ENCODE measurements around the gene SMIM26. TPM values are rescaled to one million over a fixed set of nuclear protein-coding genes. Genes with fewer than 3 reads are reported as not detected.

The SMIM26 gene
- total and polyA plus RNA-seq, 2 of the 8 experiments (the other 6 are each of a cell fraction or from before 2014, with no cell fraction given): 69.8 to 95.0 TPM

DNA sequence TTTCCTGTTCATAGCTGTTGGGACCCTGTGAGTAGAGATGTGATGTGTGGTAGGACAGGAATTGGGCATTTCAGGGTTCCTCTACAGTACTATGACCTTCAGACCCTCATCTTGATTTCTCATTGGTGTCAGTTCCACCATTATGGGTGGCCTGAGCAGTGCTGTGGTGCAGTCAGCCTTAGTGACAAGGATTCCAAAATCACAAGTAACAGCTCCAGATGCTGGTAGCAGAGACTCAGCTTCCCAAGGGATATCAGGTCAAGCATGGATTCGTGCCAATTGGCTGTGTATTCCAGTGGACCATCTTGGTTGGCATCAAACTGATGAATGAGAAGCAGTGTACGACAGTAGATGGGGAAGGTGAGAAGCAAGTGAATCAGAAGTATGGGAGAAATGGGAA lies 3.8 kb downstream of the SMIM26 start:
- H3K14ac ChIP-seq (ENCODE audit: insufficient read length): no peak overlapping the region
- H3K4me2 ChIP-seq (ENCODE audit: insufficient read depth in 1 of 2, low read depth in 2 of 2, low read length in 2 of 2): no peak overlapping the region
- TF ChIP-seq KDM5A (IDR thresholded peaks at IDR 0.05; ENCODE audit: low read length) (no peak), ZNF274 (IDR thresholded peaks at IDR 0.05; ENCODE audit: borderline replicate concordance, extremely low read depth, low read length) (no peak), POLR2A (IDR thresholded peaks at IDR 0.05; ENCODE audit: control extremely low read depth in 1 of 2, low read depth in 2 of 2, low read length in 2 of 2) (no peak)
- H3K23ac ChIP-seq (ENCODE audit: insufficient read length): no peak overlapping the region
- no peak overlapping the region for H2BK15ac ChIP-seq (ENCODE audit: low read length)
- H2BK120ac ChIP-seq (replicated peaks; ENCODE audit: low read depth, low read length): no peak overlapping the region
- 0 out of 2 replicates have a peak, but pooled peaks cover 2% of the 10 kb centered on the region for H3K23me2 ChIP-seq (ENCODE audit: low read depth, low read length)
- H4K8ac ChIP-seq (ENCODE audit: extremely low read depth, insufficient read depth, low read length): no peak overlapping the region
- no peak overlapping the region for H2BK5ac ChIP-seq (ENCODE audit: low read depth, low read length)
- H3K79me2 ChIP-seq (ENCODE audit: control insufficient read depth in 1 of 2, insufficient read depth in 2 of 2, low read length in 2 of 2): peaks cover 0 to 9% of the 10 kb centered on the region in 2 experiments; a peak in 2 of 4 replicates
- no peak for FAIRE-seq
- no peak overlapping the region for H3K27ac ChIP-seq (ENCODE audit: low read depth, low read length)
- H3K36me3 ChIP-seq (ENCODE audit: control insufficient read depth in 2 of 4, insufficient read depth in 4 of 4, low read length in 3 of 4): peaks cover 0 to 15% (median 3%) of the 10 kb centered on the region in 4 experiments; a peak in 3 of 8 replicates
- H3K79me1 ChIP-seq (ENCODE audit: low read depth, low read length): peaks cover 2% of the 10 kb centered on the region; the same call in 1 of the 2 replicates
- no peak for DNase-seq (ENCODE audit: low read depth in 1 of 2, low spot score in 2 of 2)
- H3K9me3 ChIP-seq (ENCODE audit: insufficient read depth in 2 of 2, low read depth in 1 of 2, low read length in 1 of 2): no peaks in the 10 kb centered on the region
- CTCF ChIA-PET (ENCODE audit: partially characterized antibody): interaction anchor here (0.6 kb wide), 1 partner anchor 873 kb away, joined by 3 read pairs; no protein-coding TSS in a partner anchor
- H4K20me1 ChIP-seq (replicated peaks in 1 of 2; ENCODE audit: control insufficient read depth in 1 of 2, insufficient read depth in 2 of 2, low read length in 2 of 2): peaks cover 0 to 3% of the 10 kb centered on the region in 2 experiments
- no peak overlapping the region for H3K4me3 ChIP-seq (ENCODE audit: extremely low read depth in 1 of 4, insufficient read depth in 2 of 4, low read depth in 3 of 4, low read length in 4 of 4)
- H2AFZ ChIP-seq (ENCODE audit: low read length): no peak overlapping the region
- H4K5ac ChIP-seq (ENCODE audit: insufficient read length, low read depth, low read length): no peak overlapping the region
- POLR2A ChIA-PET (ENCODE audit: partially characterized antibody): interaction anchor here (0.8 to 3.0 kb wide), 3 partner anchors 8 to 127 kb away, joined by 3 to 9 read pairs (median 9); no protein-coding TSS in a partner anchor
- H3K4ac ChIP-seq (replicated peaks; ENCODE audit: insufficient read length, low read depth, low read length): no peak overlapping the region
- no peak overlapping the region for H3K9ac ChIP-seq (replicated peaks in 1 of 4; ENCODE audit: extremely low read depth in 1 of 4, low read depth in 3 of 4, low read length in 3 of 4)
- WGBS, 2 experiments (ENCODE audit: extremely low coverage in 1 of 2, insufficient coverage in 1 of 2, insufficient read length in 1 of 2, insufficient replicate concordance in 2 of 2, low coverage in 1 of 2, low lambda C conversion rate in 2 of 2, missing lambda C conversion rate in 1 of 2): 92% methylated on average over 2 of the region's 2 CpGs; no CpG with 5 or more reads in 1 of the 2 experiments
- H3K56ac ChIP-seq (replicated peaks; ENCODE audit: insufficient read length, low read depth, low read length): no peak overlapping the region
- no peaks in the 10 kb centered on the region; a peak in 1 of 7 replicates for H3K27me3 ChIP-seq (replicated peaks in 1 of 4; ENCODE audit: control insufficient read depth in 3 of 4, extremely low read depth in 1 of 4, insufficient read depth in 3 of 4, low read length in 3 of 4)
- H2BK12ac ChIP-seq (ENCODE audit: low read depth, low read length): no peak overlapping the region
- no peak overlapping the region for H2AK5ac ChIP-seq (ENCODE audit: low read depth, low read length)
- H3K4me1 ChIP-seq (replicated peaks in 1 of 4; ENCODE audit: control insufficient read depth in 3 of 4, insufficient read depth in 4 of 4, low read length in 3 of 4): peaks cover 0 to 4% (median under 1%) of the 10 kb centered on the region in 4 experiments; a peak in 3 of 7 replicates
- no peak overlapping the region for H2BK20ac ChIP-seq (ENCODE audit: low read length)
- H3K18ac ChIP-seq (ENCODE audit: extremely low read depth, low read length): no peak overlapping the region
- H4K91ac ChIP-seq (replicated peaks; ENCODE audit: insufficient read length, low read length): no peak overlapping the region

All from H1 (cell line).